DND-41 (cell line): ENCODE results near the gene SLC25A25.

ENCODE experiments used
- CTCF ChIP-seq: IDR thresholded peaks from 2 replicates; pipeline ENCODE4 v1.5.1; 2012; ENCODE audit warnings: borderline replicate concordance, low read length, moderate library complexity, mild to moderate bottlenecking; ENCODE audit not compliant: poor library complexity, severe bottlenecking; ENCODE audit errors: extremely low read depth
- EZH2 ChIP-seq: IDR thresholded peaks from 3 replicates; pipeline ENCODE4 v1.6.1; 2012; ENCODE audit warnings: borderline replicate concordance, low read depth, mild to moderate bottlenecking, moderate library complexity, low read length, inconsistent platforms; ENCODE audit not compliant: severe bottlenecking

GRCh38 chr9:128127568-128127989 is 59.5 kb downstream of the SLC25A25 start, which contains the start of gene PTGES2:
- TF ChIP-seq CTCF (no peak), EZH2 (no peak)
